Measurements from ENCODE around the gene SERPINA4. TPM values are rescaled to one million over a fixed set of nuclear protein-coding genes. Genes with fewer than 3 reads are reported as not detected.
A peak's percentile ranks its signal among the peaks of the same experiment; 100 is the strongest.

SERPINA4 gene
- total and polyA plus RNA-seq, 11 donors, result not detected

DNA sequence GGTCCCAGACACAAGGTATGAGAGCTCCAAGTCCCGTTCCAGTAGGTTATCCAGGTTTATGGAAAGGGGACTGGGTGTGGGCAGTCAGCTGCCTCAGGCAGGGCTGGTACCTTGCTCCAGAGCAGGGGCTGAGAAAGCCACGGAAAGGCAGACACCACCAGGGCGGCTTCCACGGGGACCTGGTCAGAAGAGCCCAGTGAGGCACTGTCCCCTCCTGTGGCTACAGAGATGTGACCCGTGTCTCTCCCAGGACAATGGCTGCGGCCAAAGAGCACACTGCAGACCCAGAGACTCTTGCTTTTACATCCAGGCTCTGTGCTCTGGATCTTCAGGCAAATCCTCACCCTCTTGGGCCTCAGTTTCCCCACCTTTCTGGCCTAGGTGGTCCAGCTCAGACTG lies 8.8 kb downstream of the SERPINA4 start:
- Histone ChIP-seq H3K27me3 (peaks cover 0 to 10% (median 0%) of the 10 kb centered on the region in 9 donors), H3K4me1 (peaks cover 0 to 9% (median 0%) of the 10 kb centered on the region in 12 donors), H3K4me3 (no peak overlapping the region), H3K36me3 (no peaks in the 10 kb centered on the region), H3K9me3 (no peaks in the 10 kb centered on the region), H3K27ac (no peak overlapping the region)
- ATAC-seq (no peak), DNase-seq (no peak)
- TF ChIP-seq POLR2A (IDR thresholded peaks at IDR 0.05), result no peak
- TF ChIP-seq, protein P1, sequence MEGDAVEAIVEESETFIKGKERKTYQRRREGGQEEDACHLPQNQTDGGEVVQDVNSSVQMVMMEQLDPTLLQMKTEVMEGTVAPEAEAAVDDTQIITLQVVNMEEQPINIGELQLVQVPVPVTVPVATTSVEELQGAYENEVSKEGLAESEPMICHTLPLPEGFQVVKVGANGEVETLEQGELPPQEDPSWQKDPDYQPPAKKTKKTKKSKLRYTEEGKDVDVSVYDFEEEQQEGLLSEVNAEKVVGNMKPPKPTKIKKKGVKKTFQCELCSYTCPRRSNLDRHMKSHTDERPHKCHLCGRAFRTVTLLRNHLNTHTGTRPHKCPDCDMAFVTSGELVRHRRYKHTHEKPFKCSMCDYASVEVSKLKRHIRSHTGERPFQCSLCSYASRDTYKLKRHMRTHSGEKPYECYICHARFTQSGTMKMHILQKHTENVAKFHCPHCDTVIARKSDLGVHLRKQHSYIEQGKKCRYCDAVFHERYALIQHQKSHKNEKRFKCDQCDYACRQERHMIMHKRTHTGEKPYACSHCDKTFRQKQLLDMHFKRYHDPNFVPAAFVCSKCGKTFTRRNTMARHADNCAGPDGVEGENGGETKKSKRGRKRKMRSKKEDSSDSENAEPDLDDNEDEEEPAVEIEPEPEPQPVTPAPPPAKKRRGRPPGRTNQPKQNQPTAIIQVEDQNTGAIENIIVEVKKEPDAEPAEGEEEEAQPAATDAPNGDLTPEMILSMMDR (IDR thresholded peaks at IDR 0.05), result no peak
- intact Hi-C loops (cut with DNase I), result no loop called here
- 82 to 87% (median 83%) methylated on average over 3 to 6 of the region's 6 CpGs; no CpG with 5 or more reads in 1 of the 4 donors for WGBS, 4 donors

DNA sequence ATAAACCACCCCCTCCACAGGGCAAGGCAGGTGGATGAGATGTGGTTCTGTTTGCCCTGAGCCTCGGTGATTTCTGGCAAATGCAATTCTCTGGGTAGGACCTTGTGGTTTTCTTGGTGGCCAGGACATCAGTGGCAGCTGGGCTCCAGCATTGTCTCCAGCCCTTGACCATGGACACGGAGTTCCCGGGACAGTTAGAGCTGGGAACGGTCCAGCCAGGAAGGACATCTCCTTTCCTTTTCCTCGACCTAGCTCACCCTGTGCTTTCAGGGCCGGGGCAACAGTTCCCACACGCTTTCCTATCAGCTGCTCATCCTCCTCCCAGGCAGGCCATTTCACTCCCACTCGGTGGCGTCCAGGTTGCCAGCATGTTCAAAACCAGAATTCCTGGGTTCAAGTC lies 9.2 kb downstream of the SERPINA4 start:
- TF ChIP-seq, protein P1 (IDR thresholded peaks at IDR 0.05), result no peak
- TF ChIP-seq POLR2A (IDR thresholded peaks at IDR 0.05), result no peak
- intact Hi-C loops (cut with DNase I), result no loop called here
- ATAC-seq (no peak), DNase-seq (no peak)
- Histone ChIP-seq H3K27ac (no peak overlapping the region), H3K9me3 (no peaks in the 10 kb centered on the region), H3K36me3 (no peaks in the 10 kb centered on the region), H3K27me3 (peaks cover 0 to 10% (median 0%) of the 10 kb centered on the region in 9 donors), H3K4me1 (peaks cover 0 to 9% (median 0%) of the 10 kb centered on the region in 12 donors), H3K4me3 (no peak overlapping the region)
- WGBS, 4 donors, result 58 to 74% (median 70%) methylated on average over 9 of the region's 9 CpGs

DNA sequence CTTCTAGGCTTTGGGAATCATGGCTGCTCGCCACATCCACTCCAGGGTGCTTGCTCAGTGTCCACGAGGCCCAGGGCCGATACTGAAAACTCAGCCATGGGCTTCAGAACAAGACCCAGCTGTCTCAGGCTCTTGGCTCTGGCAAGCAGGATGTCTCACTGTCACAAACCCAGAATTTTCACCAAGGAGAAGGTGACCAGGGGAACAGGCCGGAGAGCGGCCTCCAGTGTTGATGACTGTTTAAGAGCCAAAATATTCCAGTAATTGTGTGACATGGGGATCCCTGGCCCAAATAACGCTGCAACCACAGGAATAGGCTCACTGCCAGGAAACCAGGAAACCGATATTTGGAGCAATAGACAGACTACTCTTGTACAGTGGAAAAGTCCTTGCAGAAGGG lies 10.2 kb downstream of the SERPINA4 start:
- Histone ChIP-seq H3K27me3 (peaks cover 0 to 10% (median 0%) of the 10 kb centered on the region in 9 donors), H3K36me3 (no peaks in the 10 kb centered on the region), H3K4me1 (peaks cover 0 to 9% (median 0%) of the 10 kb centered on the region in 12 donors), H3K9me3 (no peaks in the 10 kb centered on the region), H3K4me3 (no peak overlapping the region), H3K27ac (peak overlapping the region in 7 of 12 donors; percentile 16 to 67 (median 35))
- 54 to 71% (median 60%) methylated on average over 6 to 7 of the region's 7 CpGs for WGBS, 4 donors
- TF ChIP-seq, protein P1 (IDR thresholded peaks at IDR 0.05), result no peak
- no peak for TF ChIP-seq POLR2A (IDR thresholded peaks at IDR 0.05)
- intact Hi-C loops (cut with DNase I), result no loop called here
- ATAC-seq (peak in 3 of 4 donors; percentile 34 to 61 (median 35)), DNase-seq (peak in 1 of 5 donors; percentile 44)

DNA sequence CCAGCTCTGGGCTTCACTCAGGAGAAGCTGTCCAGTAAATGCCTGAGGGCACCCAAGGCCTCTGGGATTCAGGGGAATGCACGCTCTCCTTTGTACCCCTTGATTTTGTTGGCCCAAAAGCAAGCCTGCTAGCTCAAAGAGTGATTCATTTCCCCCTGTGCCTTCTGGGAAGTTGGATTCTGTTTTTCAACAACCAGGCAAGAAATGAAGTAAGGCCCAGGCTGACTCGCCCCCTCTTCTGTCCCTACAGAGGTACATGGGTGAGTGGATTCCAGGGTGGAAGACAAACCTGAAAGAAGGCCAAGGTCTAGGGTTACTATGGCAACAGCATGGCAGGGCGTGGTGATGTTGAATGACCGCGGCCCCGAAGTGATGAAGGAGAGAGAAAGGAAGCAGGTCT lies 10.7 kb downstream of the SERPINA4 start:
- Histone ChIP-seq H3K9me3 (no peaks in the 10 kb centered on the region), H3K4me1 (peaks cover 0 to 9% (median 0%) of the 10 kb centered on the region in 12 donors), H3K4me3 (no peak overlapping the region), H3K27ac (peak overlapping the region in 7 of 12 donors; percentile 16 to 67 (median 35)), H3K36me3 (no peaks in the 10 kb centered on the region), H3K27me3 (peaks cover 0 to 10% (median 0%) of the 10 kb centered on the region in 9 donors)
- peak in 1 of 4 donors; percentile 73 for ATAC-seq
- intact Hi-C loops (cut with DNase I), result no loop called here
- no peak for DNase-seq
- WGBS, 4 donors, result 77 to 84% (median 79%) methylated on average over 6 of the region's 6 CpGs
- TF ChIP-seq, protein P1 (IDR thresholded peaks at IDR 0.05), result no peak
- TF ChIP-seq POLR2A (IDR thresholded peaks at IDR 0.05), result no peak
